ENCODE data around the gene CACNG5.

Gene CACNG5

DNA sequence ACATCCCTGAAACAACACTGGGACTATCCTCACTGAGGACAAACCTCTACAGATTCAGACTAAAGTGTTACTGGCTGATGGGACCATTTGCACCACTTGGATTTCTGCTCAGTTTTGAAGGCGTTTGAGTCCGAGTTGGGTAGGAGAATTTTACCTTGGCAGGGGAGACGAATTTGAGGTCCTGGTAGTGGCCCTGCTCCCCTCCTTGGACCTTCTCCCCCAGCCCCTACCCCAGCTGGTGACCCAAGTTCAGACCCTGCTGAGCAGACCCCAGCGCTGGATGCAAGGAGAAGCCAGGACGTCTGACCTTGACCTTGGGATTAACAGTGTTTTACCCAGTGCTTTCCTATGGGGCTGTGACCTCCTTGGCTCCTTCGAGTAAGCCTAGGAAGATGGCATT, 13.6 kb downstream of the CACNG5 start:
- in situ Hi-C loops (cut with HindIII; ENCODE audit: low sequenced_read_pairs): no loop called here

DNA sequence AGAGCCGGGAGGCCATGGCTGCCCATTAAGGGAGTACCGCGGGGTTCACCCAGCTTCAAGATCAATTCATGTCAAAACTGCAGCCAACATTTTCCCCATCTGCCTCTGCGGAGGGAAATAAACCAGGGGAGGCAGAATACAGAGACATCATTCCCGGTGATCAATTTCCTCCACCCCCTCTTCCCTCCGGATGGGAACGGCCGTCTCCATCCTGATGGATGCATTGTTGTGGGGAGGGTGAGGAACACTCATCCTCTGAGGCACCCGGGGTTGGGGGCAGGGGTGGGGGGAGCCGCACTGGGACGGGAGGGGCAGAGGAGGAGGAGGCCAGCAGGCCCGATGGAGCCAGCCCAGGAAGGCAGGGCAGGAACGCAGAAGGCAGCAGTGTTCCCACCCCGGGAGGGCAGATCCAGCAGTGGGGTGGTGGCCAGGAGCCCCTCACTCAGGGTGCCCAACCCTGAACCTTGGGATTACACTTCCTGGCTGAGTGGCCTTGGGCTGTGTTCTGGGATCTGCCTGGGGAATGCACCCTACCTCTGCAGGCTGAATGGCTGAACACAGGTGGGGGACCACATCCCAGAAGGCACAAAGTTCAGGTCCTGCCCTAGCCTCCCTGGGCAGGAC, 14.2 kb downstream of the CACNG5 start:
- in situ Hi-C loops (cut with HindIII; ENCODE audit: low sequenced_read_pairs): no loop called here

GRCh38 chr17:66849851-66850580, 15.1 kb downstream of the CACNG5 start:
- in situ Hi-C loops (cut with HindIII; ENCODE audit: low sequenced_read_pairs): no loop called here

- in situ Hi-C loops (cut with HindIII; ENCODE audit: low sequenced_read_pairs): no loop called here
Observed at GRCh38 chr17:66850692-66851091, 15.8 kb downstream of the CACNG5 start.

- in situ Hi-C loops (cut with HindIII; ENCODE audit: low sequenced_read_pairs): no loop called here
Observed at GRCh38 chr17:66855204-66855603, 20.3 kb downstream of the CACNG5 start.

- in situ Hi-C loops (cut with HindIII; ENCODE audit: low sequenced_read_pairs): no loop called here
Observed at GRCh38 chr17:66858226-66859083, 23.5 kb downstream of the CACNG5 start.

- in situ Hi-C loops (cut with HindIII; ENCODE audit: low sequenced_read_pairs): no loop called here
Observed at GRCh38 chr17:66859353-66859752, 24.4 kb downstream of the CACNG5 start.

DNA sequence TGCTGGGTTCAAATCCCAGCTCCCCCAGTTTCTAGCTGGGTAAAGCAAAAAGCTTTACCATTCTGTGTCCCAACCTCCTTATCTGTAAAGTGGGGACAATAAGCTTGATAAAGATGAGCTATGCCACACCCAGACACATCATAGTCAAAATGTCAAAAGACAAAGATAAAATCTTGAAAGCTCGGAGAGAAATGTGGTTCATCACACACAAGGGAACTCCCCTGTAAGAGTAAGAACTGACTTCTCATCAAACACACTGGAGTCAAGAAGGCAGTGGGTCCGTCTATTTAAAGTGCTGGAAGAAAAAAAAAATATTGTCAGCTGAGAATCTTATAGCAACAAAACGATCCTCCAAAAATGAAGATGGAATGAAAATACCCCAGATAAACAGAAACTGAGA, 25.3 kb downstream of the CACNG5 start:
- in situ Hi-C loops (cut with HindIII; ENCODE audit: low sequenced_read_pairs): no loop called here

DNA sequence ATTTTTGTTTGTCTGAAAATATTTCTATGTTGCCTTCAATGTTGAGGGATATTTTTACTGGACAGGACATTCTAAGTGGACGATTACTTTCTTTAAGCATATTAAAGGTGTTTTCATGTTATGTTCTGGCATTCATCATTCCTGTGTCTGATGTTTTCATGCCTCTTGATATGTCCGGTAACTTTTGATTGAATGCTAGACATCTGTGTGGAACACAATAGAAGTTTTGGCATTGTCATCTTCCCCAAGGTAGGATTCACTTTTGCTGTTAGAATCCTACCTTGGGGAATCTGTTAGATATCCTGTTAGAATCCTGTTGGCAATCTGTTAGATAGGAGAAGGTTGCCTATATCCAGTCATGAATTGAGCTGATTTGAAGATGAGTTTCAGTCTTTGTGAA, 28.9 kb downstream of the CACNG5 start:
- in situ Hi-C loops (cut with HindIII; ENCODE audit: low sequenced_read_pairs): no loop called here

GRCh38 chr17:66865151-66865550, 30.2 kb downstream of the CACNG5 start:
- in situ Hi-C loops (cut with HindIII; ENCODE audit: low sequenced_read_pairs): no loop called here

- in situ Hi-C loops (cut with HindIII; ENCODE audit: low sequenced_read_pairs): no loop called here
Observed at GRCh38 chr17:66873962-66874361, 39.0 kb downstream of the CACNG5 start.

GRCh38 chr17:66884931-66885330, 50.0 kb downstream of the CACNG5 start:
- in situ Hi-C loops (cut with HindIII; ENCODE audit: low sequenced_read_pairs): no loop called here

DNA sequence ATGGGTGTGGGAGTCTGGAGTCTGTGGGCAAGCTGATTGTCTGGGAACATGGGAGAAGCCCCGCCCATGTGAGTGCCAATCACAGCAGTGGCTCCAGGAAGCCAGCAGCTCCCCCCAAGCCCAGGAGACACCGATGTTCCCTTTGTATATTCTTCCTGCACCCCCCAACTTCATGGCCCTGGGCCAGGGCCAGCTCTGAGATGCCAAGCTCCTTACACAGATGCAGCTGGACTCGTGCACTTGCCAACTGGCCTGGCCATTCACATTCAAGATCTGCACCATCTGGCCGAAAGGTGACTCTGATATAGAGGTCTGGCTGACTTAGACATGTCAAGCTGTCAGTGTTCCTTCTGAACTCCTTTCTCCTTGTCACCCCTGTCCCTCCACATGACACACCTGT, 50.5 kb downstream of the CACNG5 start:
- in situ Hi-C loops (cut with HindIII; ENCODE audit: low sequenced_read_pairs): no loop called here

GRCh38 chr17:66889480-66890230, 54.7 kb downstream of the CACNG5 start:
- in situ Hi-C loops (cut with HindIII; ENCODE audit: low sequenced_read_pairs): no loop called here

GRCh38 chr17:66892246-66892645, 57.3 kb downstream of the CACNG5 start:
- in situ Hi-C loops (cut with HindIII; ENCODE audit: low sequenced_read_pairs): no loop called here

DNA sequence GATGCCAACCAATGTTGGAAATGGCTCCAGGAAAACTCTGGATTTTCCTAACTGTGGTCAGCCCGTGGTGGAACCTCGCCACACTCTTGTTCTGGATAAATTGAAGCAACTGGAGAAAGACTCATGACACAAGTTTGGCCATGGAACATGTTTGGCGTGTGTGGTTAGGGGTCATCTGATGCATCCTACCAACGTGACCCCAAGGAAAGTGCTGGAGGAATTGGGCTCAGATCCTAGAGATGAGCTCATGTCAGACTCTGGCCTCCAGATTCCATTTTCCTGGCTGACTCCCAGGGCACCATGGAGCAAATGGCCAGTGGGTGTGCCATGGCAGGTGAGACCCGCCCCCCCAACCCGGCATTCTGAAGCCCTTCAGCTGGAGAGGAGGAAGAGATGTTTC, 58.5 kb downstream of the CACNG5 start:
- in situ Hi-C loops (cut with HindIII; ENCODE audit: low sequenced_read_pairs): no loop called here

DNA sequence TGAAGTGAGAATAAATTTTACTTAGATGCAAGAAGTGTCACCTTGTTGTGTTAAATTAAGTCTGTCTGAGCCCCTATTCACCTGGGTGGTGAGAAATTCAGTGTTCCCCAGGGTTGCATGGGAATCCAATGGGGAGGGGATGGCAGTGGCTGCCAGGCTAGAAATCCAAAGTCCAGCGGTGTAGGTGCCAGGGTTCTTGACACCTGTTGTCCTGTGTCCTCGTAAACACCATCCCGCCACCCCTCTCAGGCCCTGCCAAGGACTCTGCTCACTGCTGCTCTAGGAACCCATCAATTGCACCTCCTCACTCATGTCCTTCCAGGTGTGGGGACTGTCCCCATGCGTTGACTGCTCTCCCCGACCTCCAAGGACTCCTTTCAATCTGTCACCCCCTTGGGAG, 58.9 kb downstream of the CACNG5 start:
- in situ Hi-C loops (cut with HindIII; ENCODE audit: low sequenced_read_pairs): no loop called here

- in situ Hi-C loops (cut with HindIII; ENCODE audit: low sequenced_read_pairs): no loop called here
Observed at GRCh38 chr17:66897141-66897540, 62.2 kb downstream of the CACNG5 start.

DNA sequence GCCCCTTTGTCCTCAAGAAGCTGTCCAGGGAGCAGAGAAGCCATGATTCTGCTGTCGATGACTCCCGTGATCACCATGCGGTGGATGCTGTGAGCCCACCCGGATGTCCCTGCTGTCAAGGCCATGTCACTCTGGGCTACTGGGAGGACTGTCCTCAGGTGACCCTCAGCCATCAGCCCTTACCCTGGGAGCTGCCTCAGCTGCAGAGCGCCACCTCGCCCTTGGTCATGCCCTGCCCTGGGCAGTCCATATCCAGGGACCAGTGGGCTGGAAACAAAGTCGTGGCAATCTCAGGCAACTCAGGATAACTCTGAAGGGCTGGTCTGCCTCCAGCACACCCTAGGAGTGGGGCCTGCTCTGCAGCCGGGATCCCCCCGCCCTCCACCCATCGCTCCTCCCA, 63.6 kb downstream of the CACNG5 start:
- in situ Hi-C loops (cut with HindIII; ENCODE audit: low sequenced_read_pairs): no loop called here

GRCh38 chr17:66900126-66901010, 65.5 kb downstream of the CACNG5 start:
- in situ Hi-C loops (cut with HindIII; ENCODE audit: low sequenced_read_pairs): no loop called here
